H1 (cell line): Measurements from ENCODE around the gene MAP1B. TPM values are rescaled to one million over a fixed set of nuclear protein-coding genes. Genes with fewer than 3 reads are reported as not detected.
A peak's percentile ranks its signal among the peaks of the same experiment; 100 is the strongest.

Experiments
- CTCF ChIA-PET: fragments of 300-600 bp; sonication (Branson Sonifier 250); formaldehyde crosslinking; loops from one replicate; lab custom pipeline; 2021; ENCODE audit not compliant: partially characterized antibody; lab: Charles Lee
- POLR2A ChIA-PET: fragments of 300-600 bp; sonication (Branson Sonifier 250); formaldehyde crosslinking; loops from one replicate; lab custom pipeline; 2021; ENCODE audit warnings: inconsistent platforms; ENCODE audit not compliant: partially characterized antibody; lab: Charles Lee
- DNase-seq, 2 experiments: peaks; one replicate each; pipeline versions ENCODE4 v3.0.0 to v3.0.0-alpha.2; 2010 to 2022; ENCODE audit warnings: low spot score in 2 of 2, low read depth in 1 of 2, mixed read lengths in 1 of 2
- FAIRE-seq: peaks from 2 replicates; lab custom pipeline; 2011; peaks lifted over from hg19 to GRCh38; lab: Jason Lieb, UNC
- H2AFZ ChIP-seq: 2 replicates; pipeline ENCODE4 v1.8.1; 2012; ENCODE audit warnings: low read length, inconsistent platforms
- H2AK5ac ChIP-seq: 2 replicates; pipeline ENCODE4 v1.6.1; 2013; ENCODE audit warnings: low read depth, low read length
- H2BK120ac ChIP-seq: replicated peaks from 2 replicates; pipeline ENCODE3; 2013; ENCODE audit warnings: low read depth, low read length, inconsistent platforms
- H2BK12ac ChIP-seq: 2 replicates; pipeline ENCODE4 v1.6.1; 2013; ENCODE audit warnings: low read depth, low read length
- H2BK15ac ChIP-seq: 2 replicates; pipeline ENCODE4 v1.6.1; 2013; ENCODE audit warnings: low read length
- H2BK20ac ChIP-seq: 2 replicates; pipeline ENCODE4 v1.6.1; 2013; ENCODE audit warnings: low read length
- H2BK5ac ChIP-seq: 2 replicates; pipeline ENCODE4 v1.6.1; 2013; ENCODE audit warnings: low read depth, low read length
- H3K14ac ChIP-seq: 2 replicates; pipeline ENCODE4 v1.6.1; 2013; ENCODE audit warnings: inconsistent platforms; ENCODE audit not compliant: insufficient read length
- H3K18ac ChIP-seq: 2 replicates; pipeline ENCODE4 v1.6.1; 2013; ENCODE audit warnings: low read length; ENCODE audit errors: extremely low read depth
- H3K23ac ChIP-seq: 2 replicates; pipeline ENCODE4 v1.6.1; 2013; ENCODE audit warnings: inconsistent platforms; ENCODE audit not compliant: insufficient read length
- H3K23me2 ChIP-seq: 2 replicates; pipeline ENCODE4 v1.6.1; 2013; ENCODE audit warnings: low read depth, low read length
- H3K27ac ChIP-seq: 2 replicates; pipeline ENCODE4 v1.6.1; 2011; ENCODE audit warnings: low read depth, low read length, inconsistent platforms
- H3K27me3 ChIP-seq, 4 experiments: replicated peaks in 1 of 4; 1 replicate in 1 of 4; 2 replicates in 3 of 4; pipeline versions ENCODE4 v1.6.1 to v1.8.1; 2011 to 2013; ENCODE audit warnings: low read length in 3 of 4, mild to moderate bottlenecking in 3 of 4, inconsistent platforms in 2 of 4, mixed read lengths in 2 of 4, moderate library complexity in 1 of 4; ENCODE audit not compliant: control insufficient read depth in 3 of 4, insufficient read depth in 3 of 4; ENCODE audit errors: extremely low read depth in 1 of 4
- H3K36me3 ChIP-seq, 4 experiments: 2 replicates each; pipeline versions ENCODE4 v1.6.1 to v1.8.1; 2011 to 2013; ENCODE audit warnings: mild to moderate bottlenecking in 4 of 4, low read length in 3 of 4, moderate library complexity in 2 of 4, control low read depth in 1 of 4, inconsistent platforms in 1 of 4; ENCODE audit not compliant: insufficient read depth in 4 of 4, control insufficient read depth in 2 of 4
- H3K4ac ChIP-seq: replicated peaks from 2 replicates; pipeline ENCODE3; 2013; ENCODE audit warnings: low read length, low read depth, mixed read lengths, inconsistent platforms; ENCODE audit not compliant: insufficient read length
- H3K4me1 ChIP-seq, 4 experiments: replicated peaks in 1 of 4; 1 replicate in 1 of 4; 2 replicates in 3 of 4; pipeline versions ENCODE4 v1.6.1 to v1.8.1; 2011 to 2013; ENCODE audit warnings: low read length in 3 of 4, inconsistent platforms in 2 of 4, mixed read lengths in 1 of 4; ENCODE audit not compliant: insufficient read depth in 4 of 4, control insufficient read depth in 3 of 4
- H3K4me2 ChIP-seq, 2 experiments: 2 replicates each; pipeline versions ENCODE4 v1.6.1 to v1.8.1; 2011 to 2013; ENCODE audit warnings: low read depth in 2 of 2, low read length in 2 of 2, control low read depth in 1 of 2, inconsistent platforms in 1 of 2, mild to moderate bottlenecking in 1 of 2; ENCODE audit not compliant: insufficient read depth in 1 of 2
- H3K4me3 ChIP-seq, 4 experiments: fragments of 200-600, 300-600 bp in 1 of 4; sonication (generic), shearing (Covaris generic), sonication (Bioruptor Twin) in 1 of 4; 2 replicates each; pipeline versions ENCODE4 v1.5.1 to v1.8.1; 2011 to 2016; ENCODE audit warnings: low read length in 4 of 4, low read depth in 3 of 4, control low read depth in 2 of 4, inconsistent platforms in 2 of 4, mild to moderate bottlenecking in 2 of 4, mixed read lengths in 1 of 4, moderate library complexity in 1 of 4; ENCODE audit not compliant: insufficient read depth in 2 of 4; ENCODE audit errors: extremely low read depth in 1 of 4
- H3K56ac ChIP-seq: replicated peaks from 2 replicates; pipeline ENCODE3; 2013; ENCODE audit warnings: low read depth, mild to moderate bottlenecking, mixed read lengths, low read length, inconsistent platforms; ENCODE audit not compliant: insufficient read length
- H3K79me1 ChIP-seq: 2 replicates; pipeline ENCODE4 v1.6.1; 2013; ENCODE audit warnings: low read depth, low read length, control low read depth
- H3K79me2 ChIP-seq, 2 experiments: 2 replicates each; pipeline versions ENCODE4 v1.6.1 to v1.8.1; 2012 to 2013; ENCODE audit warnings: low read length in 2 of 2, mild to moderate bottlenecking in 2 of 2, inconsistent platforms in 1 of 2; ENCODE audit not compliant: insufficient read depth in 2 of 2, control insufficient read depth in 1 of 2
- H3K9ac ChIP-seq, 4 experiments: replicated peaks in 1 of 4; 1 replicate in 1 of 4; 2 replicates in 3 of 4; pipeline versions ENCODE4 v1.6.1 to v1.8.1; 2011 to 2013; ENCODE audit warnings: low read depth in 3 of 4, low read length in 3 of 4, control low read depth in 2 of 4, mild to moderate bottlenecking in 2 of 4, moderate library complexity in 2 of 4, inconsistent platforms in 1 of 4; ENCODE audit errors: extremely low read depth in 1 of 4
- H3K9me3 ChIP-seq, 2 experiments: 2 replicates each; pipeline versions ENCODE4 v1.6.1 to v1.8.1; 2012 to 2013; ENCODE audit warnings: mild to moderate bottlenecking in 2 of 2, moderate library complexity in 2 of 2, control low read depth in 1 of 2, inconsistent platforms in 1 of 2, low read depth in 1 of 2, low read length in 1 of 2, mixed read lengths in 1 of 2; ENCODE audit not compliant: insufficient read depth in 2 of 2
- H4K20me1 ChIP-seq, 2 experiments: replicated peaks in 1 of 2; 2 replicates each; pipeline versions ENCODE3 to v1.8.1; 2011 to 2013; ENCODE audit warnings: inconsistent platforms in 2 of 2, low read length in 2 of 2, mild to moderate bottlenecking in 1 of 2; ENCODE audit not compliant: insufficient read depth in 2 of 2, control insufficient read depth in 1 of 2
- H4K5ac ChIP-seq: 2 replicates; pipeline ENCODE4 v1.6.1; 2013; ENCODE audit warnings: low read length, low read depth, mixed read lengths, inconsistent platforms; ENCODE audit not compliant: insufficient read length
- H4K8ac ChIP-seq: 2 replicates; pipeline ENCODE4 v1.8.0; 2013; ENCODE audit warnings: mild to moderate bottlenecking, moderate library complexity, low read length, inconsistent platforms; ENCODE audit not compliant: insufficient read depth; ENCODE audit errors: extremely low read depth
- H4K91ac ChIP-seq: replicated peaks from 2 replicates; pipeline ENCODE3; 2013; ENCODE audit warnings: low read length, mixed read lengths, inconsistent platforms; ENCODE audit not compliant: insufficient read length
- ASH2L ChIP-seq: fragments of 200-600, 300-600 bp; sonication (generic); IDR thresholded peaks from one replicate; pipeline ENCODE4 v1.7.1; 2017; ENCODE audit warnings: low read length
- ATF2 ChIP-seq: IDR thresholded peaks from 2 replicates; pipeline ENCODE4 v1.6.1; 2012; ENCODE audit warnings: low read length, inconsistent platforms
- CEBPB ChIP-seq: IDR thresholded peaks from 2 replicates; pipeline ENCODE4 v1.6.1; 2012; ENCODE audit warnings: low read depth, low read length
- RNF2 ChIP-seq: fragments of 200-900, 300-1000 bp; sonication (generic); IDR thresholded peaks from 2 replicates; pipeline ENCODE4 v1.7.1; 2016; ENCODE audit warnings: borderline replicate concordance, low read depth, mild to moderate bottlenecking, antibody characterized with exemption, low read length; ENCODE audit not compliant: poor library complexity, severe bottlenecking; ENCODE audit errors: missing control alignments
- SAP30 ChIP-seq: fragments of 300-600 bp; sonication (generic); IDR thresholded peaks from 2 replicates; pipeline ENCODE4 v1.7.1; 2012; ENCODE audit warnings: low read length, moderate library complexity, mild to moderate bottlenecking, inconsistent platforms; ENCODE audit not compliant: insufficient read depth, insufficient replicate concordance
- SP2 ChIP-seq: IDR thresholded peaks from 2 replicates; pipeline ENCODE4 v1.6.1; 2012; ENCODE audit warnings: mild to moderate bottlenecking, low read length, inconsistent platforms
- WGBS, 2 experiments: shearing (Covaris generic) in 1 of 2; methylation state at CpG; one replicate each; pipeline versions ENCODE4 v1.1.6 to v1.1.7; 2013 to 2015; ENCODE audit warnings: low lambda C conversion rate in 2 of 2, mixed read lengths in 2 of 2, inconsistent platforms in 1 of 2, low coverage in 1 of 2, missing lambda C conversion rate in 1 of 2; ENCODE audit not compliant: insufficient replicate concordance in 2 of 2, insufficient coverage in 1 of 2, insufficient read length in 1 of 2; ENCODE audit errors: extremely low coverage in 1 of 2, missing lambda C conversion rate in 1 of 2; 5-methylcytosine and 5-hydroxymethylcytosine counted together
- polyA plus RNA-seq, 7 experiments: library from polyadenylated mRNA; depleted of rRNA in 3 of 7; stranded (reverse) in 5 of 7; unstranded in 2 of 7; fragments of >200 nt in 5 of 7; fragments of 200-250 nt in 2 of 7; gene quantifications; 1 replicate in 5 of 7; 2 replicates in 1 of 7; 4 replicates in 1 of 7; pipeline versions ENCODE4 v1.2.1 to v1.2.3, GENCODE V29; 2011 to 2013; ENCODE audit warnings: missing spikeins in 2 of 7, mixed read lengths in 2 of 7
- total RNA-seq: library from RNA; stranded (reverse); fragmentation: NEBNext Ultra II Directional; extraction: Animal tissue kit (Norgen Biotek cat#: 25700); gene quantifications from 2 replicates; pipeline ENCODE4 v1.2.1, GENCODE V29; 2021

Gene MAP1B
- total and polyA plus RNA-seq, 2 of the 8 experiments (the other 6 are each of a cell fraction or from before 2014, with no cell fraction given) = 24.5 to 120 TPM

GRCh38 chr5:72109062-72109411 is 1.8 kb downstream of the MAP1B start:
- no peak overlapping the region for H2BK5ac ChIP-seq
- DNase-seq = no peak
- CTCF ChIA-PET = interaction anchor here (1.4 kb wide), 2 partner anchors 160 to 326 kb away, joined by 4 read pairs; no protein-coding TSS in a partner anchor
- H2AK5ac ChIP-seq = no peak overlapping the region
- H3K4ac ChIP-seq = no peak overlapping the region
- peaks cover 7 to 51% of the 10 kb centered on the region in 2 experiments for H3K79me2 ChIP-seq
- H2BK12ac ChIP-seq = no peak overlapping the region
- peaks cover 3 to 12% (median 6%) of the 10 kb centered on the region in 4 experiments; a peak in 6 of 7 replicates for H3K4me1 ChIP-seq
- H3K14ac ChIP-seq = no peak overlapping the region
- H2BK20ac ChIP-seq = no peak overlapping the region
- WGBS, 2 experiments = 0% methylated on average over 2 of the region's 2 CpGs; no CpG with 5 or more reads in 1 of the 2 experiments
- H4K5ac ChIP-seq = peak overlapping the region; percentile 12
- H3K9me3 ChIP-seq = no peaks in the 10 kb centered on the region
- H4K20me1 ChIP-seq = peaks cover 0 to 1% of the 10 kb centered on the region in 2 experiments
- H3K18ac ChIP-seq = no peak overlapping the region
- no peak overlapping the region; the same call in 1 of the 2 replicates for H4K8ac ChIP-seq
- no peak overlapping the region for H3K27ac ChIP-seq
- peak overlapping the region; percentile 84 to 98 (median 94) for H3K4me3 ChIP-seq
- H2BK120ac ChIP-seq = no peak overlapping the region
- H2BK15ac ChIP-seq = no peak overlapping the region
- H3K79me1 ChIP-seq = 0 out of 2 replicates have a peak, but pooled peaks cover 2% of the 10 kb centered on the region
- H3K9ac ChIP-seq = peak overlapping the region in 1 of 4 experiments; percentile 58; a peak in 1 of 7 replicates
- TF ChIP-seq SP2 (no peak), ASH2L (peak; percentile 28), CEBPB (no peak), SAP30 (no peak), RNF2 (no peak), ATF2 (0 out of 2 replicates have a peak, but pooled peaks have one; percentile 39)
- H3K23me2 ChIP-seq = peaks cover 10% of the 10 kb centered on the region
- peak overlapping the region; percentile 76 to 98 for H3K4me2 ChIP-seq
- no peak for FAIRE-seq
- peaks cover 0 to 14% (median 0%) of the 10 kb centered on the region in 4 experiments; a peak in 1 of 8 replicates for H3K36me3 ChIP-seq
- H3K23ac ChIP-seq = no peak overlapping the region
- POLR2A ChIA-PET = interaction anchor here (1.1 to 7.7 kb wide), 4 partner anchors 12 to 199 kb away, joined by 4 to 72 read pairs (median 5); no protein-coding TSS in a partner anchor
- no peak overlapping the region for H3K56ac ChIP-seq
- no peak overlapping the region for H2AFZ ChIP-seq
- no peak overlapping the region for H4K91ac ChIP-seq
- no peaks in the 10 kb centered on the region for H3K27me3 ChIP-seq
